ENCODE results near the gene MTR.

Gene MTR

GRCh38 chr1:236916131-236916800 lies 121.2 kb downstream of the MTR start:
- POLR2A ChIA-PET, result no interaction called here
- TF ChIP-seq, protein P1, sequence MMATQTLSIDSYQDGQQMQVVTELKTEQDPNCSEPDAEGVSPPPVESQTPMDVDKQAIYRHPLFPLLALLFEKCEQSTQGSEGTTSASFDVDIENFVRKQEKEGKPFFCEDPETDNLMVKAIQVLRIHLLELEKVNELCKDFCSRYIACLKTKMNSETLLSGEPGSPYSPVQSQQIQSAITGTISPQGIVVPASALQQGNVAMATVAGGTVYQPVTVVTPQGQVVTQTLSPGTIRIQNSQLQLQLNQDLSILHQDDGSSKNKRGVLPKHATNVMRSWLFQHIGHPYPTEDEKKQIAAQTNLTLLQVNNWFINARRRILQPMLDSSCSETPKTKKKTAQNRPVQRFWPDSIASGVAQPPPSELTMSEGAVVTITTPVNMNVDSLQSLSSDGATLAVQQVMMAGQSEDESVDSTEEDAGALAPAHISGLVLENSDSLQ (IDR thresholded peaks at IDR 0.05), result peak; percentile 24; the same call in 1 of the 2 replicates
- no peak for TF ChIP-seq SP1 (IDR thresholded peaks at IDR 0.05)
- CTCF ChIA-PET, result no interaction called here
- DNase-seq (ENCODE audit: extremely low spot score), result no peak

- ChIA-PET CTCF (no interaction called here), POLR2A (no interaction called here)
- DNase-seq (ENCODE audit: extremely low spot score), result no peak
- no peak for TF ChIP-seq ZNF384 (IDR thresholded peaks at IDR 0.05)
- TF ChIP-seq FOXA1 (IDR thresholded peaks at IDR 0.05), result no peak
- no peak for TF ChIP-seq FOXK2 (IDR thresholded peaks at IDR 0.05)
- TF ChIP-seq BHLHE40 (IDR thresholded peaks at IDR 0.05; ENCODE audit: borderline replicate concordance), result no peak
- no peak for TF ChIP-seq ELF4 (IDR thresholded peaks at IDR 0.05)
- TF ChIP-seq, protein P1 (IDR thresholded peaks at IDR 0.05), result no peak
- no peak for TF ChIP-seq SP1 (IDR thresholded peaks at IDR 0.05)
Observed at GRCh38 chr1:236917448-236917847, 122.4 kb downstream of the MTR start.

DNA sequence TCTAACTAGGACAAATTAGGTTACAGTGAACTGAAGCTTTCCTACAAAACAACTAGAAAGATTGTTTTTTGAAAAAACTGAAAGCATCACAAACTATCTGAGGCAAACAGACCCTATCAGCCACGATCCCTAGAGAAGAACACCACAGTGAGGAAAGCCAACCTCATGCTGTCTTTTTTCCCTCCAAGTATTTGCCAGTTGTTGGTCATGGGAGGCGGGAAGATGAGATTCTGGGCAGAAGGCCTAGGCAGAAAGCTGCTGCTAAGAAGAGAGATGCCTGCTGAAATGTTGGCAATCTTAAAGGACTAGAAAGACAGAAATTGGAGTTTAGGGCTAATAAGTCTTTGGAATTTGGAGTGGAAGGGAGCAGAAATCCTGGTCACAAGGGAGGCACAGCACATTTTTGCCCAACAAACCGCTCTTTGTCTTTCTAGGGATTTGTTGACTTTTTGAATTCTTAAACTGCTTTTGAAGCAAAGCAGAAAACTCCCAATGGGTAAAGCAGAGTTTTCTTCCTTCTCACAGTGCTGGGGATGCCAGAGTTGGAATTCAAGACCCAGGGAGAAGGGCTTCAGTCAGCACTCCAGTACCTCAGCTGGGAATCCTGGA lies 125.3 kb downstream of the MTR start:
- ChIA-PET CTCF (no interaction called here), POLR2A (no interaction called here)
- no peak for DNase-seq (ENCODE audit: extremely low spot score)
- TF ChIP-seq ZNF384 (IDR thresholded peaks at IDR 0.05), result no peak
- TF ChIP-seq BHLHE40 (IDR thresholded peaks at IDR 0.05; ENCODE audit: borderline replicate concordance), result no peak
- no peak for TF ChIP-seq FOXK2 (IDR thresholded peaks at IDR 0.05)
- no peak for TF ChIP-seq FOXM1 (IDR thresholded peaks at IDR 0.05; ENCODE audit: borderline replicate concordance)
- TF ChIP-seq ARNT (IDR thresholded peaks at IDR 0.05), result no peak

- DNase-seq (ENCODE audit: extremely low spot score), result no peak
- POLR2A ChIA-PET, result no interaction called here
Observed at GRCh38 chr1:236921610-236922009, 126.5 kb downstream of the MTR start.

GRCh38 chr1:236922190-236922589 lies 127.1 kb downstream of the MTR start:
- POLR2A ChIA-PET, result no interaction called here

More at GRCh38 chr1:236921610-236922009, 126.5 kb downstream of the MTR start:
- CTCF ChIA-PET, result no interaction called here
- no peak for TF ChIP-seq ELF4 (IDR thresholded peaks at IDR 0.05)
- no peak for TF ChIP-seq ARNT (IDR thresholded peaks at IDR 0.05)
- TF ChIP-seq BHLHE40 (IDR thresholded peaks at IDR 0.05; ENCODE audit: borderline replicate concordance), result no peak
- TF ChIP-seq SP1 (IDR thresholded peaks at IDR 0.05), result no peak
- no peak for TF ChIP-seq HDGF (IDR thresholded peaks at IDR 0.05; ENCODE audit: borderline replicate concordance)
- TF ChIP-seq FOXK2 (IDR thresholded peaks at IDR 0.05), result no peak
- TF ChIP-seq NFRKB (IDR thresholded peaks at IDR 0.05), result no peak
- no peak for TF ChIP-seq FOXA1 (IDR thresholded peaks at IDR 0.05)
- no peak for TF ChIP-seq TARDBP (IDR thresholded peaks at IDR 0.05)
- no peak for TF ChIP-seq CTBP1 (IDR thresholded peaks at IDR 0.05; ENCODE audit: borderline replicate concordance)
- TF ChIP-seq, protein P1 (IDR thresholded peaks at IDR 0.05), result no peak
- no peak for TF ChIP-seq SUZ12 (IDR thresholded peaks at IDR 0.05)
- TF ChIP-seq ZNF384 (IDR thresholded peaks at IDR 0.05), result no peak
- TF ChIP-seq LEF1 (IDR thresholded peaks at IDR 0.05; ENCODE audit: borderline replicate concordance), result no peak
- TF ChIP-seq FOXM1 (IDR thresholded peaks at IDR 0.05; ENCODE audit: borderline replicate concordance), result no peak
- no peak for TF ChIP-seq L3MBTL2 (conservative IDR thresholded peaks at IDR 0.05)

DNA sequence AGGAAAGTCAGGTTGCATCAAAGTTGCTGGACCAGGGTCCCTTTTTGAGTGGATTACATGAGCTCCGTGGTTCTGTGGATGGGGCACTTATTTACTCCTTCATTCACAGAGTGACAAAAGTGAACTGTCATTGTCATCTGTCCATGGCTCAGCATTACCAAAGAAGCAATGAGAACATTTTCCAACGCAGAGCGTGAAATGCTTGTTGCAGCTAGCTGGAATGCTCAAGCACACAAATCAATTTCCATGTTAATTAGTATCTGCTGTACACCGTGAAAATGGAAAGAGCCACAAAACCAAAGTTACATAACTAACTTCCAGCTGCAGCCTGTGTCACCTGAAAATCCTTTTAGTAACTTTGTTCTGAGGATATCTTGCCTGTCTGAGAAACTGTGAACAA lies 130.3 kb downstream of the MTR start:
- ChIA-PET CTCF (no interaction called here), POLR2A (no interaction called here)
- TF ChIP-seq L3MBTL2 (conservative IDR thresholded peaks at IDR 0.05) (no peak), TARDBP (IDR thresholded peaks at IDR 0.05) (no peak), FOXA1 (IDR thresholded peaks at IDR 0.05) (no peak), FOXK2 (IDR thresholded peaks at IDR 0.05) (no peak), ZNF384 (IDR thresholded peaks at IDR 0.05) (no peak), LEF1 (IDR thresholded peaks at IDR 0.05; ENCODE audit: borderline replicate concordance) (no peak), HDGF (IDR thresholded peaks at IDR 0.05; ENCODE audit: borderline replicate concordance) (no peak), NFRKB (IDR thresholded peaks at IDR 0.05) (no peak), CTBP1 (IDR thresholded peaks at IDR 0.05; ENCODE audit: borderline replicate concordance) (no peak), SP1 (IDR thresholded peaks at IDR 0.05) (no peak), SUZ12 (IDR thresholded peaks at IDR 0.05) (no peak), ELF4 (IDR thresholded peaks at IDR 0.05) (no peak), BHLHE40 (IDR thresholded peaks at IDR 0.05; ENCODE audit: borderline replicate concordance) (no peak)
- no peak for DNase-seq (ENCODE audit: extremely low spot score)

More at GRCh38 chr1:236922190-236922589, 127.1 kb downstream of the MTR start:
- TF ChIP-seq HDGF (IDR thresholded peaks at IDR 0.05; ENCODE audit: borderline replicate concordance) (no peak), BHLHE40 (IDR thresholded peaks at IDR 0.05; ENCODE audit: borderline replicate concordance) (no peak), FOXA1 (IDR thresholded peaks at IDR 0.05) (no peak)
- DNase-seq (ENCODE audit: extremely low spot score), result no peak
- CTCF ChIA-PET, result no interaction called here

GRCh38 chr1:236930503-236930902 lies 135.4 kb downstream of the MTR start:
- ChIA-PET CTCF (no interaction called here), POLR2A (no interaction called here)
- TF ChIP-seq TARDBP (IDR thresholded peaks at IDR 0.05) (no peak), FOXM1 (IDR thresholded peaks at IDR 0.05; ENCODE audit: borderline replicate concordance) (no peak), ZNF384 (IDR thresholded peaks at IDR 0.05) (no peak), ARNT (IDR thresholded peaks at IDR 0.05) (no peak), ELF4 (IDR thresholded peaks at IDR 0.05) (no peak), CTBP1 (IDR thresholded peaks at IDR 0.05; ENCODE audit: borderline replicate concordance) (no peak), HDGF (IDR thresholded peaks at IDR 0.05; ENCODE audit: borderline replicate concordance) (no peak), L3MBTL2 (conservative IDR thresholded peaks at IDR 0.05) (no peak), BHLHE40 (IDR thresholded peaks at IDR 0.05; ENCODE audit: borderline replicate concordance) (no peak), FOXA1 (IDR thresholded peaks at IDR 0.05) (no peak), SUZ12 (IDR thresholded peaks at IDR 0.05) (no peak), LEF1 (IDR thresholded peaks at IDR 0.05; ENCODE audit: borderline replicate concordance) (no peak), SP1 (IDR thresholded peaks at IDR 0.05) (no peak), NFRKB (IDR thresholded peaks at IDR 0.05) (no peak)
- TF ChIP-seq, protein P1 (IDR thresholded peaks at IDR 0.05), result no peak
- DNase-seq (ENCODE audit: extremely low spot score), result no peak
